HFFc6 (cell line): ENCODE data around the gene CCDC148. TPM values are rescaled to one million over a fixed set of nuclear protein-coding genes. Genes with fewer than 3 reads are reported as not detected.

Source experiments
- DNase-seq: peaks from one replicate; pipeline ENCODE4 v3.0.0-alpha.2; 2018
- H3K27ac Mint-ChIP-seq: 2 replicates; pipeline ENCODE4 v1.8.0; 2020; ENCODE audit warnings: mild to moderate bottlenecking, mixed read lengths
- H3K27me3 Mint-ChIP-seq: 2 replicates; pipeline ENCODE4 v1.8.0; 2021; ENCODE audit warnings: mild to moderate bottlenecking, moderate library complexity, mixed read lengths; ENCODE audit not compliant: insufficient read depth
- H3K36me3 Mint-ChIP-seq: 2 replicates; pipeline ENCODE4 v1.8.0; 2021; ENCODE audit warnings: low read depth, mixed read lengths
- H3K4me1 Mint-ChIP-seq: 2 replicates; pipeline ENCODE4 v1.8.0; 2020; ENCODE audit warnings: low read depth, mixed read lengths
- H3K4me3 Mint-ChIP-seq: 2 replicates; pipeline ENCODE4 v1.8.0; 2020; ENCODE audit warnings: mild to moderate bottlenecking, moderate library complexity, mixed read lengths
- H3K9me3 Mint-ChIP-seq: 2 replicates; pipeline ENCODE4 v1.8.0; 2020; ENCODE audit warnings: mild to moderate bottlenecking, mixed read lengths
- total RNA-seq, 6 experiments: library from RNA; stranded (reverse); fragmentation: NEBNext Ultra II Directional; extraction: Animal tissue kit (Norgen Biotek cat#: 25700); gene quantifications; 2 replicates in 1 of 6; 3 replicates in 5 of 6; pipeline ENCODE4 v1.2.3, GENCODE V29; 2021
- TF ChIP-seq, protein P1 (sequence below): fragments of 200-600 bp; sonication (generic); IDR thresholded peaks from 2 replicates; pipeline ENCODE4 v1.5.0; 2021; ENCODE audit warnings: antibody characterized with exemption, mild to moderate bottlenecking

Gene CCDC148
- total RNA-seq, 6 experiments from 2014 or later, result 0.66 to 1.3 (median 0.84) TPM

DNA sequence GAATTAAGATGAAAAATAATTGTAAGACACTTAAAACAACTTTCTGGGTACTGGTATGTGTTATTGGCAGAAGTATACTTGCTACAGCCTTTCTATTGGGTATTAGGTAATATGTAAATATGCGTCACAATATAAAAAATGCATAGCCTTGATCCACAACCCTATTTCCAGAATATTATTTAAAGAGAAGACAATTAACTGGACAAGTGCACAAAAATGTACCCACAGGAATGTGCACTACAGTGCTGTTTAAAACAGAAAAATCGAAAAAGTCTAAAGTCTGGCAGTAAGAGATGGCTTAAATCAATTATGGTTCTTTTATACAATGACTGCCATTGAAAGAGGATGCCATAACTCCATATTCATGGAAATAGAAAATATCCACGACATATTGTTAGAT is 205.2 kb downstream of the CCDC148 start:
- TF ChIP-seq, protein P1, sequence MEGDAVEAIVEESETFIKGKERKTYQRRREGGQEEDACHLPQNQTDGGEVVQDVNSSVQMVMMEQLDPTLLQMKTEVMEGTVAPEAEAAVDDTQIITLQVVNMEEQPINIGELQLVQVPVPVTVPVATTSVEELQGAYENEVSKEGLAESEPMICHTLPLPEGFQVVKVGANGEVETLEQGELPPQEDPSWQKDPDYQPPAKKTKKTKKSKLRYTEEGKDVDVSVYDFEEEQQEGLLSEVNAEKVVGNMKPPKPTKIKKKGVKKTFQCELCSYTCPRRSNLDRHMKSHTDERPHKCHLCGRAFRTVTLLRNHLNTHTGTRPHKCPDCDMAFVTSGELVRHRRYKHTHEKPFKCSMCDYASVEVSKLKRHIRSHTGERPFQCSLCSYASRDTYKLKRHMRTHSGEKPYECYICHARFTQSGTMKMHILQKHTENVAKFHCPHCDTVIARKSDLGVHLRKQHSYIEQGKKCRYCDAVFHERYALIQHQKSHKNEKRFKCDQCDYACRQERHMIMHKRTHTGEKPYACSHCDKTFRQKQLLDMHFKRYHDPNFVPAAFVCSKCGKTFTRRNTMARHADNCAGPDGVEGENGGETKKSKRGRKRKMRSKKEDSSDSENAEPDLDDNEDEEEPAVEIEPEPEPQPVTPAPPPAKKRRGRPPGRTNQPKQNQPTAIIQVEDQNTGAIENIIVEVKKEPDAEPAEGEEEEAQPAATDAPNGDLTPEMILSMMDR, result no peak
- DNase-seq, result no peak
- Mint-ChIP-seq H3K36me3 (no peaks in the 10 kb centered on the region), H3K9me3 (no peaks in the 10 kb centered on the region), H3K27ac (no peak overlapping the region), H3K4me3 (no peak overlapping the region), H3K4me1 (no peaks in the 10 kb centered on the region), H3K27me3 (peaks cover 5% of the 10 kb centered on the region)

DNA sequence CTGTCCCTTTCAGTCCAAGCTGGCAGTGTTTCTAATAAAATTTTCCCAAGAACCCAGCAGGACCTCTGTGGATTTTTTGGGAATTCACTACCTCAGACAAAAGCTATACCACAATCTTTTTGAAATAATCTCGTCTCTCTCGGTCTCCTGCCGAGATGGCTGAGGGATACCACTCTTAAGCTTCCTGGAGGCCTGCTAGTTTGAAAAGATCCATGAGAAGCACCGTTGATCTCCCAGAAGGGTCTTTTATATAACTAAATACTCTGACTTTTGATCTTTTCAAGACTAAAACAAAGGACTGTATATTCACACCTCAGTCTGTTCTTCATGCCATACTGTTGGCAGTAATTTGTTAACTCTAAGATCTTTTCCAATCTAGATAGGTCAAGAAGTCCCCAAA is 213.2 kb downstream of the CCDC148 start:
- Mint-ChIP-seq H3K36me3 (no peaks in the 10 kb centered on the region), H3K27me3 (peaks cover 2% of the 10 kb centered on the region; the same call in 1 of the 2 replicates), H3K4me1 (no peaks in the 10 kb centered on the region), H3K9me3 (no peaks in the 10 kb centered on the region), H3K4me3 (no peak overlapping the region), H3K27ac (no peak overlapping the region)
- DNase-seq, result no peak
- TF ChIP-seq, protein P1, result no peak

DNA sequence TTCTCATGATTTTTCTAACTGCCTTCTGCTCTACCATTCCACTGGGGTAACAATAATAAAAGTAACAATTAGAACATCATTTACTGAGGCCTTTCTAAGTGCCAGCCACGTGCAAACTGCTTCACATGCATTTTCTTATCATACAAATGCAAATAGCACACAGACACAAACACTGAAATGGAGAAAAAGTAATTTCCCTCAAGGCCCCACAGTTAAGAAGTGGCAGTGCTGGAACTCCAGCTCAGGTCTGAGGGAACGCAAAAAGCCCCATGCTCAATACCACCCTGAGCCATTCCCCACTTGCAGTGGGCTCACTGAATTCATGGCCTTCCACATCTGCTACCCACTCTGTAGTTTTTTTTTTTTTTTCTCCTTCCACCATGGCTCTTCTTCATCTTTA is 214.3 kb downstream of the CCDC148 start:
- no peaks in the 10 kb centered on the region for H3K9me3 Mint-ChIP-seq
- TF ChIP-seq, protein P1, result no peak
- H3K4me1 Mint-ChIP-seq, result no peaks in the 10 kb centered on the region
- no peaks in the 10 kb centered on the region for H3K36me3 Mint-ChIP-seq
- peaks cover 2% of the 10 kb centered on the region; the same call in 1 of the 2 replicates for H3K27me3 Mint-ChIP-seq
- H3K27ac Mint-ChIP-seq, result no peak overlapping the region
- no peak for DNase-seq
- no peak overlapping the region for H3K4me3 Mint-ChIP-seq

DNA sequence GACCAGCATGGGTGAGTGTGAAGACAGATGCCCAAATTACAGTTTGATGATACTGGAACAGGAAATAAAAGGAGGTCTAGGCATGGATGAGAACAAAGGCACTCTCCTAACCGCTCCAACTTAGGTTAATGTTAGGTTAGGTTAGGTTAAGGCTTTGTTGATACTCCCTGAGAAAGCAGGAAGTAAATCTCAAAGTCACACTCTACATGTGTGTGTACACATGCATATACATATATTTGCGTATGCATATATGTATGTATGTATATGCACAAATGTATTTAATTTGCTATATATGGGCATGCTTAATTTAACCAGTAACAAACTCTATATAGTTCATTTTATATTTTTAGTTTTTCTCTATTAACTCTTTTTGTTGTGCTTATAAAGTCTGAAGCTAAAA is 215.6 kb downstream of the CCDC148 start:
- TF ChIP-seq, protein P1, result no peak
- DNase-seq, result no peak
- Mint-ChIP-seq H3K27ac (no peak overlapping the region), H3K9me3 (no peaks in the 10 kb centered on the region), H3K27me3 (no peaks in the 10 kb centered on the region), H3K36me3 (no peaks in the 10 kb centered on the region), H3K4me1 (no peaks in the 10 kb centered on the region), H3K4me3 (no peak overlapping the region)

DNA sequence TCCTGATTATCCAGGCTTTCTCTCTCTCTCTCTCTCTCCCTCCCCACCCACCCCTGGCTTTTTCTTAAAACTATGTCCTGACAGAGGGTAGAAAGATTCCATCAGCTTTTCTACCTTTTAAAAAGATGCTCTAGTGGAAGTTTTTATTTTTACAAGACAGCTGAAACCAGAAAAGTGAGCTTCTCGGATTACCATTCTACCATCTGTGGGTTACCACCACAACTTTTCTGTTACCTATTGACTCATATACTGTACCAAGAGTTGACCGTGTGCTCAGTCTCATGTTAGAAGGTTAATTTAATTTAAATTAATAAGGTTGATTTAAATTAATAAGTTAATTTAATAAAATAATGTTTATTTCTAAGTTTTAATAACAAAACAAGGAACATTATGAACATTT is 217.3 kb downstream of the CCDC148 start:
- DNase-seq, result no peak
- no peaks in the 10 kb centered on the region for H3K4me1 Mint-ChIP-seq
- TF ChIP-seq, protein P1, result no peak
- H3K27ac Mint-ChIP-seq, result no peak overlapping the region
- no peaks in the 10 kb centered on the region for H3K9me3 Mint-ChIP-seq
- H3K36me3 Mint-ChIP-seq, result no peaks in the 10 kb centered on the region
- no peak overlapping the region for H3K4me3 Mint-ChIP-seq
- H3K27me3 Mint-ChIP-seq, result peaks cover 3% of the 10 kb centered on the region

DNA sequence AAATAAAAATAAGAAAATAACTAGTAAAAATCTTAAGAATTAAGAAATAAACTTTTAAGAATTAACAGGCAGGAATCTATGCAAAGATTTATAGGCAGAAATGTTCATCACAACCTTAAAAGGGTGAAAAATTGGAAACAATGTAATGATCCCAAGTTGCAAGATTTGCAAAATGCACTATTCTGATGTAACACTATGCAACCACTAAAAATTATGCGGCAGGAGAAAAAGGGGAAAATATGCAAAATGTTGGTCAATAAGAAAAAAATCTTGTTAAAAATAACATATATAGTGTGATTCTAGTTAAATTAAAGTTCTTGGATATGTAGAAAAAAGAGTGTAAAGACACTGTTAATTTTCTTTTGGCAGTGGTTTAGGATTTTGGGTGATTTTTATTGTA is 222.1 kb downstream of the CCDC148 start:
- TF ChIP-seq, protein P1, result no peak
- no peaks in the 10 kb centered on the region for H3K9me3 Mint-ChIP-seq
- peaks cover 5% of the 10 kb centered on the region; the same call in 1 of the 2 replicates for H3K4me1 Mint-ChIP-seq
- no peak overlapping the region for H3K4me3 Mint-ChIP-seq
- H3K36me3 Mint-ChIP-seq, result no peaks in the 10 kb centered on the region
- H3K27ac Mint-ChIP-seq, result no peak overlapping the region
- peaks cover 3% of the 10 kb centered on the region for H3K27me3 Mint-ChIP-seq
- no peak for DNase-seq
